Kidney (tissue), 14 donors: ENCODE measurements around the gene TRAF7. TPM values are rescaled to one million over a fixed set of nuclear protein-coding genes. Genes with fewer than 3 reads are reported as not detected.

ENCODE experiments used
- DNase-seq, 5 donors: peaks; one replicate each; pipeline ENCODE4 v3.0.0-alpha.2; 2013 to 2020
- FAIRE-seq: peaks from 2 replicates; lab custom pipeline; 2012; peaks lifted over from hg19 to GRCh38; lab: Jason Lieb, UNC
- H3K27ac ChIP-seq, 2 donors: one replicate each; pipeline ENCODE4 v1.7.0; 2013; ENCODE audit warnings: low read depth in 2 of 2, low read length in 2 of 2, inconsistent platforms in 1 of 2
- H3K27me3 ChIP-seq: one replicate; pipeline ENCODE4 v1.7.1; 2013; ENCODE audit warnings: low read length, inconsistent platforms; ENCODE audit not compliant: control insufficient read depth, insufficient read depth
- H3K36me3 ChIP-seq, 3 donors: one replicate each; pipeline versions ENCODE4 v1.7.0 to v1.7.1; 2013; ENCODE audit warnings: low read length in 3 of 3, control low read depth in 1 of 3, inconsistent platforms in 1 of 3; ENCODE audit not compliant: insufficient read depth in 3 of 3, control insufficient read depth in 2 of 3
- H3K4me1 ChIP-seq, 3 donors: one replicate each; pipeline versions ENCODE4 v1.7.0 to v1.7.1; 2013; ENCODE audit warnings: low read length in 3 of 3, inconsistent platforms in 1 of 3, low read depth in 1 of 3; ENCODE audit not compliant: control insufficient read depth in 2 of 3, insufficient read depth in 2 of 3
- H3K4me3 ChIP-seq, 3 donors: one replicate each; pipeline versions ENCODE4 v1.7.0 to v1.8.1; 2013; ENCODE audit warnings: low read length in 3 of 3, control low read depth in 1 of 3, inconsistent platforms in 1 of 3
- H3K9ac ChIP-seq, 3 donors: one replicate each; pipeline versions ENCODE4 v1.7.0 to v1.7.1; 2013; ENCODE audit warnings: low read length in 3 of 3, control low read depth in 1 of 3, inconsistent platforms in 1 of 3
- H3K9me3 ChIP-seq, 3 donors: one replicate each; pipeline versions ENCODE4 v1.7.0 to v1.7.1; 2013; ENCODE audit warnings: low read length in 3 of 3, control low read depth in 1 of 3, inconsistent platforms in 1 of 3; ENCODE audit not compliant: control insufficient read depth in 2 of 3, insufficient read depth in 1 of 3
- intact Hi-C: fragments of 100-400 bp; cut with DNase I; formaldehyde crosslinking; loops from one replicate; pipeline ENCODE4 v1.11.1; 2022
- polyA plus RNA-seq: library from polyadenylated mRNA; stranded (reverse); fragments of 350-450 nt; fragmentation: Illumina TruSeq; extraction: RNeasy Lipid Tissue Mini Kit (QIAGEN cat#74804); gene quantifications from one replicate; pipeline ENCODE4 v1.2.3, GENCODE V29; 2014; ENCODE audit warnings: low read depth, low replicate concordance; ENCODE audit not compliant: insufficient read depth
- total RNA-seq: library from RNA; stranded (reverse); fragmentation: NEBNext Ultra II Directional; extraction: Animal tissue kit (Norgen Biotek cat#: 25700); gene quantifications from one replicate; pipeline ENCODE4 v1.2.1, GENCODE V29; 2021
- TF ChIP-seq, protein P1 (sequence below): IDR thresholded peaks from 3 replicates; pipeline ENCODE4 v1.5.1; 2012; ENCODE audit warnings: mild to moderate bottlenecking, moderate library complexity, borderline replicate concordance; ENCODE audit not compliant: insufficient read depth; ENCODE audit errors: extremely low read depth
- donor health status: control.
- donor health status: control.
- donor health status: control.
- donor health status: control.
- donor health status: control.
- donor health status: DM: yes; HTN: yes; CAD: no.
- donor health status: Normal renal cell carcinoma (clear cell type).

Gene TRAF7
- total and polyA plus RNA-seq, 2 donors from 2014 or later, result 26.1 to 66.8 TPM

DNA sequence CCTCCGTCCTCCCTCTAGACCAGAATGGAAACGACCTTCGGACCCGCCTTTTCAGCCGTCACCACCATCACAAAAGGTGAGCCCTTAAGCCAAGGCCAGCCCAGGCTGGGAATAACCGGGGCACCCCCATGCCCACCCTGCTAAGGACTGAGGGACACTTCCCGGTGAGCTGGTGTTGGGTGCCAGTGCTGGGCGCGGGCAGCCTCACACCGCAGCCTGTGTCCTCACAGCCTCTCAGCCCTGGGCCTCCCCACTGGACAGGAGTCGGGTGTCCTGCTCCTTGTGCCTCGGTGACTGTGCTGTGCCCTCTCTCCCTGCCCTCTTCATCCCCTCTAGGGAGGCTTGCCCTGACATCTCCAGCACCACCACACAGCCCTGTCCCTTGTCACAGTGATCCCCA is 10.3 kb downstream of the TRAF7 start:
- H3K36me3 ChIP-seq, result peaks cover 0 to 4% (median 3%) of the 10 kb centered on the region in 3 donors
- TF ChIP-seq, protein P1, sequence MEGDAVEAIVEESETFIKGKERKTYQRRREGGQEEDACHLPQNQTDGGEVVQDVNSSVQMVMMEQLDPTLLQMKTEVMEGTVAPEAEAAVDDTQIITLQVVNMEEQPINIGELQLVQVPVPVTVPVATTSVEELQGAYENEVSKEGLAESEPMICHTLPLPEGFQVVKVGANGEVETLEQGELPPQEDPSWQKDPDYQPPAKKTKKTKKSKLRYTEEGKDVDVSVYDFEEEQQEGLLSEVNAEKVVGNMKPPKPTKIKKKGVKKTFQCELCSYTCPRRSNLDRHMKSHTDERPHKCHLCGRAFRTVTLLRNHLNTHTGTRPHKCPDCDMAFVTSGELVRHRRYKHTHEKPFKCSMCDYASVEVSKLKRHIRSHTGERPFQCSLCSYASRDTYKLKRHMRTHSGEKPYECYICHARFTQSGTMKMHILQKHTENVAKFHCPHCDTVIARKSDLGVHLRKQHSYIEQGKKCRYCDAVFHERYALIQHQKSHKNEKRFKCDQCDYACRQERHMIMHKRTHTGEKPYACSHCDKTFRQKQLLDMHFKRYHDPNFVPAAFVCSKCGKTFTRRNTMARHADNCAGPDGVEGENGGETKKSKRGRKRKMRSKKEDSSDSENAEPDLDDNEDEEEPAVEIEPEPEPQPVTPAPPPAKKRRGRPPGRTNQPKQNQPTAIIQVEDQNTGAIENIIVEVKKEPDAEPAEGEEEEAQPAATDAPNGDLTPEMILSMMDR, result no peak
- DNase-seq, result no peak
- no peak overlapping the region for H3K27ac ChIP-seq
- FAIRE-seq, result no peak
- H3K9ac ChIP-seq, result no peak overlapping the region
- no peaks in the 10 kb centered on the region for H3K9me3 ChIP-seq
- no peaks in the 10 kb centered on the region for H3K27me3 ChIP-seq
- H3K4me3 ChIP-seq, result no peak overlapping the region
- no peaks in the 10 kb centered on the region for H3K4me1 ChIP-seq
- intact Hi-C loops, result no loop called here

DNA sequence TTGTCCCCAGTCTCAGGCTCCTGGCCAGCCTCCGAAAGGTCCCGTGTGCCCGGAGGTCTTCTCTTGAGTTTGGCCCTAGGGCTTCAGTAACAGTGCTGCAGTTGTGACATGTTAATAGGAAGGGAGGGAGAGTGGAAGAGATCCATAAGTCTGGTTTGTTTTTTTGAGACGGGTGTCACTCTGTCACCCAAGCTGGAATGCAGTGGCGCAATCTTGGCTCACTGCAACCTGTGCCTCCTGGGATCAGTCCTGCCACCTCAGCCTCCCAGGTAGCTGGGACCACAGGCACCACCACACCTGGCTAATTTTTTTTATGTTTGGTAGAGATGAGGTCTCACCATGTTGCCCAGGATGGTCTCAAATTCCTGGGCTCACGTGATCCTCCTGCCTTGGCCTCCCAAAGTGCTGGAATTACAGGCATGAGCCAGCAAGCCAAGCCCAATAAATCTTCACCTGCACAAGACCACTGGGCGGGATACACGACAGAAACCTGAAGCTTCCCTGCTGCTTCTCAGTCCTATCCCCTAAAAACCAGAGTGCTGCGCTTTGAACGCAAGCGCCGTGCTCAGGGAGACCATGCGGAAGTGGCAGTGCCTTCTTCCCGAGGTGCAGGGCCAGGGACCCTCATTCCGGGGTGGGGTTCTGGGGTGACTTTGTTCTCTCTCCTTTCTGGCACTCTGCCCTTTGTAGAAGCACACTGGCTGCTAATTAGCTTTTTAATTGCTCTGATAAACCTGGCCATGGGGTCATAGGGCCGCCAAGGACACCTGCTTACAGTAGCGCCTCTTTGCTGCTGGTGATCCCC is 10.9 kb downstream of the TRAF7 start:
- no peak overlapping the region for H3K4me3 ChIP-seq
- no peak overlapping the region for H3K9ac ChIP-seq
- H3K4me1 ChIP-seq, result no peaks in the 10 kb centered on the region
- DNase-seq, result peak in 2 of 5 donors; percentile 45
- intact Hi-C loops, result no loop called here
- no peaks in the 10 kb centered on the region for H3K9me3 ChIP-seq
- FAIRE-seq, result no peak
- H3K27me3 ChIP-seq, result no peaks in the 10 kb centered on the region
- no peak overlapping the region for H3K27ac ChIP-seq
- TF ChIP-seq, protein P1, result no peak
- H3K36me3 ChIP-seq, result peaks cover 0 to 4% (median 3%) of the 10 kb centered on the region in 3 donors

DNA sequence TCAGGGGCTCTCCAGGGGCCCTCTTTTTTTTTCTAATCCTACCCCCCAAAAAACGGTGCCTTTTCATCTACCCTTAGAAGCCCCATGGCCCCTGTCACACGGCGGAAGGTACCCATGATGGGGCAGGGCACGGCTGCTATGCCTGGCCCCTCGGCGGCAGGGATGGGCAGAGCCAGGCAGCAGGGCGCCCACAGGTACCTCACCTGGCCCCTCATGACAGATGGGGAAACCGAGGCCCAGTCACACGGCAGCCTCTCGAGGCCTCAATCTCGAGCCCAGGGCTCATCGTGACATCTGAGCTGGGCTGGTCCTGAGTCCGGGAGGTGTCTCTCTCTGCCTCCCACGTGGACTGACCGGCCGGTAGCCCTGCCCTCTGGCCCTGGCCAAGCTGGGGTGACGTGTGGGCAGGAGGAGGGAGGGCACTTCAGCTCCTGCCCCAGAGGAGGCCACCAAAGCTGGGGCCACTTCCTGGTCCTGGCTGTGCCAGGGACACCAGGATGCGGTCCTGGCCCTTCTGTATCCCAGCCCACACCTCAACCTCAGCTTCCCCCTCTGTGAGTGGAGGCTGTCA is 11.6 kb downstream of the TRAF7 start:
- H3K27ac ChIP-seq, result no peak overlapping the region

More for the DNA sequence above, 11.6 kb downstream of the TRAF7 start:
- Histone ChIP-seq H3K36me3 (peaks cover 0 to 4% (median 3%) of the 10 kb centered on the region in 3 donors), H3K9ac (no peak overlapping the region), H3K27me3 (no peaks in the 10 kb centered on the region), H3K4me1 (no peaks in the 10 kb centered on the region), H3K4me3 (no peak overlapping the region), H3K9me3 (no peaks in the 10 kb centered on the region)
- FAIRE-seq (no peak), DNase-seq (no peak)
- TF ChIP-seq, protein P1, result no peak
- intact Hi-C loops, result no loop called here
